Activated naive CD8-positive, alpha-beta T cell treated with anti-CD3 and anti-CD28 coated beads, Interleukin-2, amount 10 ng/mL, durations not matched to agents 7 days and 5 days (primary cell): ENCODE measurements around the gene NOP53. TPM values are rescaled to one million over a fixed set of nuclear protein-coding genes. Genes with fewer than 3 reads are reported as not detected.
A peak's percentile ranks its signal among the peaks of the same experiment; 100 is the strongest.
"Not testable (repeated sequence)": the region's sequence is repeated elsewhere in the genome, so short reads cannot be mapped to it uniquely, and the experiment has no call there.

Experiments
- ATAC-seq: fragments of 150-1000 bp; cut with Tn5 transposase; one replicate; pipeline ENCODE4 v1.10.0; 2021; ENCODE audit warnings: low read depth, moderate library complexity
- POLR2A ChIA-PET: fragments of 350-600 bp; sonication (Branson Sonifier 250); formaldehyde crosslinking; loops from one replicate; lab custom pipeline; 2021; ENCODE audit warnings: antibody characterized with exemption; lab: Charles Lee
- DNase-seq: peaks from one replicate; pipeline ENCODE4 v3.0.0; 2021
- H3K27ac Mint-ChIP-seq: one replicate; pipeline ENCODE4 v1.8.0; 2022; ENCODE audit warnings: mild to moderate bottlenecking, mixed read lengths
- H3K27me3 Mint-ChIP-seq: one replicate; pipeline ENCODE4 v1.8.0; 2022; ENCODE audit warnings: mild to moderate bottlenecking, moderate library complexity, mixed read lengths
- H3K36me3 Mint-ChIP-seq: one replicate; pipeline ENCODE4 v1.8.0; 2021; ENCODE audit warnings: mild to moderate bottlenecking, mixed read lengths
- H3K4me1 Mint-ChIP-seq: one replicate; pipeline ENCODE4 v1.8.0; 2021; ENCODE audit warnings: mixed read lengths
- H3K4me3 Mint-ChIP-seq: one replicate; pipeline ENCODE4 v1.8.0; 2022; ENCODE audit warnings: mild to moderate bottlenecking, moderate library complexity, mixed read lengths
- H3K9me3 Mint-ChIP-seq: one replicate; pipeline ENCODE4 v1.8.0; 2021; ENCODE audit warnings: mixed read lengths
- total RNA-seq, 2 experiments: library from RNA; stranded (reverse); gene quantifications; one replicate each; pipeline ENCODE4 v1.2.3, GENCODE V29; 2021

Gene NOP53
- total RNA-seq, 2 experiments from 2014 or later: 434 to 469 TPM

DNA sequence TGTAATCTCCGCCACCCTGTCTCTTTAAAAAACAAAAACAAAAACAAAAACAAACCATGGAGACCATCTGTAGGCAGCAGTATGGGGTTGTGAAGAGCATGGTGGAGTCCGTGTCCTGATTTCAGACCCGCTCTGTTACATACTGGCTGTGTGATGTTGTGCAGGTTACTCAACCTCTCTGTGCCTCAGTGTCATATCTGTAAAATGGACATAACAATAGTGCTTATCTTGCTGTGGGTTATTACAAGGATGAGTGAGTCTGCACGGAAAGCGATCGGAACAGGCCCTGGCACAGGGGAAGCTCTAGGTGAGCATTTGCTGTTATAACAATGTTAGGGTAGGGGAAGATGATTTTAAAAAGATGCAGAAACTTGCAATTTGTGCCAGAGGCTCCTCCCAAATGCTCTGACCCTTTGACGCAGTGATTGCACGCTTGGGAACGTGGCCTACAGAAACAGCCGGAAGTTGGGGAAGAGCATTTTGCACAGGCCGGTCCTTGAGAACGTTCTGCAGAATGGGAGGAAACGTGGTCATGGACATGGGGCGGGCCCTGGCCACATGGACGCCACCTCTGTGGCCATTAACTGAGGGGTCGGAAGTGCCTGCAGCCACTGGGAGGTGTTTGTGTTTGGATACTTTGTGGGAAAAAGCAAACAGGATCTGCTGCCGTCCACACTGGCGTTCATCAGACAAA lies 17.4 kb downstream of the NOP53 start:
- peaks cover 12% of the 10 kb centered on the region for H3K36me3 Mint-ChIP-seq
- DNase-seq (no peak), ATAC-seq (no peak)
- no peaks in the 10 kb centered on the region for H3K9me3 Mint-ChIP-seq
- peaks cover 4% of the 10 kb centered on the region for H3K4me1 Mint-ChIP-seq
- H3K27me3 Mint-ChIP-seq: no peaks in the 10 kb centered on the region
- no peak overlapping the region for H3K4me3 Mint-ChIP-seq
- POLR2A ChIA-PET: interaction anchor here (0.6 kb wide), 1 partner anchor 14 kb away, joined by 3 read pairs; no protein-coding TSS in a partner anchor
- H3K27ac Mint-ChIP-seq: no peak overlapping the region

DNA sequence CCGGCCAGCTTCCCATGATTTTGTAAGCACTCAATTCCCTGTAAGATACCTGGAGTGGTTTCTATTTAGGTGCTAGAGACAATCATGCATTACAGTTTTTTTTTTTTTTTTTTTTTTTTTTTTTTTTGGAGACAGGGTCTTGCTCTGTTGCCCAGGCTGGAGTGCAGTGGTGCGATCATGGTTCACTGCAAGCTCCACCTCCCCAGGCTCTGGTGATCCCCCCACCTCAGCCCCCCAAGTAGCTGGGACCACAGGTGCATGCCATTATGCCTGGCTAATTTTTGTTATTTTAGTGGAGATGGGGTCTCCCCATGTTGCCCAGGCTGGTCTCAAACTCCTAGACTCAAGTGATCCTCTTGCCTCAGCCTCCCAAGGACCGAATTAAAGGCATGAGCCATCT lies 19.4 kb downstream of the NOP53 start:
- H3K4me3 Mint-ChIP-seq, POLR2A ChIA-PET, H3K36me3 Mint-ChIP-seq, H3K4me1 Mint-ChIP-seq, H3K27ac Mint-ChIP-seq, H3K9me3 Mint-ChIP-seq, DNase-seq, H3K27me3 Mint-ChIP-seq, ATAC-seq: not testable (repeated sequence)

DNA sequence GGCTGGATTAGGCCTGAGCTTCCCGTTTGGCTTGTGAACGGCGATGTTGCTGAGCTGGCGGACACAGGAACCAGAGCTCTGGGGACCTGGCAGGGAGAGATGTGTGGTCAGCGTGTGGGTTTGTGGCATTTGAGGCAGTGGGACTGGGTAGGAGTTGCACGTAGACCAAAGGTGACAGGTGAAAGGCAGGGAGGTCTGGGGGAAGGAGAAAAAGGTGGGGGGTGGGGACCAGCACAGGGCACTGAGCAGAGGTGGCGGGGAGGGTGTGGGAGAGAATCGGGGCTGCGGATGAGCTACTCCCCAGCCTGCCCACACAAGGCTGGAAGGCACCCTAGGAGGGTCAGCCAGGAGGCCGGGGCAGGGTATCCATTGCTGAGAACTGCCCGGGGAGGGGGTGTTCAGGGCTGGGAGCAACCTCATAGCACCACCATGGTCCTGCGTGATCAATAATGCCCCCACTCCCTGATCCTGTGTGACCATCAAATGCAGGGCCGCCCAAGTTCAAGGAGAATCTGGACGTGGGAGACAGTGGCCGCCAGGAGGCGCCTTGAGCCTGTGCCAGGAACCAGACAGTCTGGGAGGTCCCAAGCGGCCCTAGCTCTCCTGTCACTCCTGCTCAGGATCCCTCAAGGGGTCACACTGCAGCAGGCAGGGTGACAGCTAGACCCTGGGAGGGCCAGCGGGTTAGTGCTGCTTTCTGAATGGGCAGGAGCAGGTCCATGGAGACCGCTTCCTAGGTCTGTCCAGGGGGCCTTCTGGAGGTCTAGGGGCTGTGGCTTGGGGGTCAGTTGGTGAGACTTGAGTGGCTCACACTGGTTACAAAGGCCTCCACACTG lies 20.4 kb downstream of the NOP53 start:
- Mint-ChIP-seq H3K27me3 (no peaks in the 10 kb centered on the region), H3K36me3 (peaks cover 3% of the 10 kb centered on the region), H3K4me1 (peaks cover 5% of the 10 kb centered on the region), H3K27ac (no peak overlapping the region), H3K4me3 (no peak overlapping the region), H3K9me3 (no peaks in the 10 kb centered on the region)
- ATAC-seq (peak; percentile 56), DNase-seq (peak; percentile 60)
- POLR2A ChIA-PET: no interaction called here

DNA sequence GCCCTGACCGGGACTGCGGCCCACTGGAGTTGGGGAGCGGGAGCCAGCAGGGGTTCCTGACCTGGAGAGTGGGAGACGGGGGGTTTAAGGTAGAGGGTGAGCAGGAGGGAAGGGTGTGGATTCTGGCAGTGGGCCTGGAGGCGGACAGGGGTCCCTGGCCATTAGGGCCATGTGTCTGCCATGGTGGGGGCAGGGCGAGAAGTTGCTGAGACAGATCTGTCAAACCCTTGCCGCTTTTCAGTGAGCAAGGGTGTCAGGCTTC lies 20.9 kb downstream of the NOP53 start:
- peaks cover 3% of the 10 kb centered on the region for H3K36me3 Mint-ChIP-seq
- H3K27me3 Mint-ChIP-seq: no peaks in the 10 kb centered on the region
- no peak overlapping the region for H3K4me3 Mint-ChIP-seq
- ATAC-seq (no peak), DNase-seq (no peak)
- peaks cover 5% of the 10 kb centered on the region for H3K4me1 Mint-ChIP-seq
- no peak overlapping the region for H3K27ac Mint-ChIP-seq
- H3K9me3 Mint-ChIP-seq: no peaks in the 10 kb centered on the region
- POLR2A ChIA-PET: no interaction called here

DNA sequence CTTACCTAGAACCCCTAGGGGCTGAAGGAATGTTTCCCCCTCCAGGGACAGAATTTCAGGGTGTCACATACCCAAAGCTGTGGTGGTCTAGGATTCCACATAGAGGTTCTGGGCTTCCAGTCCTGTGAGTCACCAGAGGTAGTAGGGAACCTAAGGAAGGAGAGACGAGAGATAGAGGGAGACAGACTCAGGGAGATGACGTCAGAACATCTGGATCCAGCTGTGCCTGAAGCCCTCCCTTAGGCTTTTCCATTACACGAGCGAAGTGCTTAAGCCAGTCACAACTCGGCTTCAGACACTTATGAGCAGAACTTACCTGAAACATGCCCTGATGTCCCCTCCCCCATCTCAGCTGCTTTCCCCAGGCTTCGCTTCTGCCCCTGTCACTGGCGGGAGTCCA lies 21.3 kb downstream of the NOP53 start:
- peaks cover 3% of the 10 kb centered on the region for H3K36me3 Mint-ChIP-seq
- H3K27ac Mint-ChIP-seq: no peak overlapping the region
- peaks cover 5% of the 10 kb centered on the region for H3K4me1 Mint-ChIP-seq
- H3K4me3 Mint-ChIP-seq: no peak overlapping the region
- H3K9me3 Mint-ChIP-seq: no peaks in the 10 kb centered on the region
- DNase-seq (no peak), ATAC-seq (no peak)
- no peaks in the 10 kb centered on the region for H3K27me3 Mint-ChIP-seq
- POLR2A ChIA-PET: no interaction called here

DNA sequence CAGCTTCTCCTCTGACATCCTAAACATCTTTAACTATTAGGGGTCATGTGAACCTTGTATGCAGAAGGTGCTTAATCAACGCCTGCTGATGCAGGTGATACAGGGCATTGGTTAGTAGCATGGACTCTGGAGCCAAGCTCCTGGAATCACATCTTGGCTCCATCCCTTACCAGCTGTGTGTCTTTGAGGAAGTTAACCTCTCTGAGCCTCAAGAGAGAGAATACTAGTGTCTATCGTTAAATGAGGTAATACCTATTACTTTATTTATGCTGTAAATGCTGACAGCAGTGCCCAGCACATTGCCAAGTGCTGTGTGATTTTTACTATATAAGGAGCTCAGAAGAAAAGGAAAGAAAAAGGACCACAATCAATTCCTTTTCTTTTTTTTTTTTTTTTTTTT lies 22.0 kb downstream of the NOP53 start:
- POLR2A ChIA-PET: no interaction called here
- no peak overlapping the region for H3K27ac Mint-ChIP-seq
- H3K4me1 Mint-ChIP-seq: peaks cover 5% of the 10 kb centered on the region

DNA sequence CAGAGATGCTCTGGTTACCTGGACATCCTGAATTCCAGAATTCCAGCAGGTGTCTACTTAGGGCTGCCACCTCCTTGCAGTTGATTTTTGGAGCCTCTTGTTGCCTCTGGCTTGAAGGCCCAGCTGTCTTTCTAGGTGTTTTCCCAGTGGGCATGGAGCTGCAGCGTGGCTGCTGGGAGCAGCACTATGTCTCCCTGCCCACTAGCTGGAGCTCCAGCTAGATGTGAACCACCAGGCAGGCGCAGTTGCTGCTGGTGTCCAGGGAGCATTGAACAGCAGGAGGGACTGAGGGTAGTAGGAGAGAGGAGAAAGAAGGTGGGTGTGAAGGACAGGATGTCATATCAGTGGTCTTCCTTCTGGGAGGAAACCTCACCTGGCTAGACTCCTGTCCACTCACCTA lies 23.3 kb downstream of the NOP53 start:
- Mint-ChIP-seq H3K27me3 (no peaks in the 10 kb centered on the region), H3K4me3 (no peak overlapping the region), H3K27ac (no peak overlapping the region), H3K4me1 (peaks cover 5% of the 10 kb centered on the region), H3K9me3 (no peaks in the 10 kb centered on the region), H3K36me3 (peaks cover 3% of the 10 kb centered on the region)
- DNase-seq: no peak
- ATAC-seq: no peak
- POLR2A ChIA-PET: no interaction called here

More for the DNA sequence above, 22.0 kb downstream of the NOP53 start:
- H3K27me3 Mint-ChIP-seq: no peaks in the 10 kb centered on the region
- no peak for ATAC-seq
- DNase-seq: no peak
- peaks cover 3% of the 10 kb centered on the region for H3K36me3 Mint-ChIP-seq
- H3K4me3 Mint-ChIP-seq: no peak overlapping the region
- no peaks in the 10 kb centered on the region for H3K9me3 Mint-ChIP-seq

DNA sequence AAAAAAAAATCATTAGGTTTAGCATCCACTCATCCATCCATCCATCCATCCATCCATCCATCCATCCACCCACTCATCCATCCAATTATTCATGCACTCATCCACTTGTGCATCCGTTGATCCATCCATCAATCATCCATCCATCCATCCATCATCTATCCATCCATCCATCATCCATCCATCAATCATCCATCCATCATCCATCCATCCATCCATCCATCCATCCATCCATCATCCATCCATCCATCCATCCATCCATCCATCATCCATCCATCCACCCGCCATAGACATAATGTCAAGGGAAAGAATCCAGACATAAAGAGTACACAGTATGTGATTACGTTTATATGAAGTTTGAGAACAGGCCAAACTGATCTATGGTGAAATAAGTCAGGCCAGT lies 24.2 kb downstream of the NOP53 start:
- Mint-ChIP-seq H3K9me3 (no peaks in the 10 kb centered on the region), H3K4me3 (no peak overlapping the region), H3K4me1 (peaks cover 5% of the 10 kb centered on the region), H3K27me3 (no peaks in the 10 kb centered on the region), H3K36me3 (peaks cover 3% of the 10 kb centered on the region), H3K27ac (no peak overlapping the region)
- ATAC-seq: no peak
- DNase-seq: no peak
- POLR2A ChIA-PET: no interaction called here

DNA sequence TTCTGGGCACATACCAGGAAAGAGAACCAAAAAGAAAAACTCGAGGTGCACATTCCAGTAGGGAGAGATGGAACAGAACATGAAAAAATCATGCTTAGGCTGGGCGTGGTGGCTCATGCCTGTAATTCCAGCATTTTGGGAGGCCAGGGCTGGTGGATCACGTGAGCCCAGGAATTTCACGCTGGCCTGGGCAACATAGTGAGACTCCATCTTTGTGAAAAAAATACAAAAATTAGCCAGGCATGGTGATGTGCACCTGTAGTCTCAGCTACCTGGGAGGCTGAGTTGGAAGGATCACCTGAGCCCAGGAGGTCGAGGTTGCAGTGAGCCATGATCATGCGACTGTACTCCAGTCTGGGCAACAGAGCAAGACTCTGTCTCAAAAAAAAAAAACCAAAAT lies 25.9 kb downstream of the NOP53 start:
- DNase-seq, H3K27ac Mint-ChIP-seq, ATAC-seq, H3K36me3 Mint-ChIP-seq, H3K4me3 Mint-ChIP-seq, H3K4me1 Mint-ChIP-seq, H3K9me3 Mint-ChIP-seq, H3K27me3 Mint-ChIP-seq, POLR2A ChIA-PET: not testable (repeated sequence)

DNA sequence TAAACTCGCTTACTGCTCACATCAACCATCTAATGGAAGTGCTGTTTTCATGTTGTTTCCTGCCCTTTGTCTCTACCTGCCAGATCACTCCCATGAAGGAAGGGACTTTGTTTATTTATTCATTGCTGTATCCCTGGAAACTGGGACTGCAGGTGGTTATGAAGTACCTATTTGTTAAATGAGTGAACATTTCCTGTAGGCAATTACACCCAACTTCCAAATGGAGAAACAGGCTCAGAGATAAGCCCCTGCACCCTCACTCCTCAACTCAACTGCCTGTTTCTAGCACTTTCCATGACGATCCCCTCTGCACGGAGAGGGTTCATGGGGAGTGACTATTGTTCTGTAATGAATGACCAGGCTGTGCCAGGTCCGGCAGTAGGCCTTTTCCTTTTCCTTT lies 31.2 kb downstream of the NOP53 start:
- peaks cover 6% of the 10 kb centered on the region for H3K36me3 Mint-ChIP-seq
- no peaks in the 10 kb centered on the region for H3K9me3 Mint-ChIP-seq
- no peaks in the 10 kb centered on the region for H3K27me3 Mint-ChIP-seq
- H3K4me1 Mint-ChIP-seq: peaks cover 18% of the 10 kb centered on the region
- no peak for DNase-seq
- no peak for ATAC-seq
- H3K27ac Mint-ChIP-seq: no peak overlapping the region
- H3K4me3 Mint-ChIP-seq: no peak overlapping the region
- POLR2A ChIA-PET: interaction anchor here (0.7 to 0.9 kb wide), 2 partner anchors 64 to 99 kb away, joined by 5 to 7 read pairs; no protein-coding TSS in a partner anchor

DNA sequence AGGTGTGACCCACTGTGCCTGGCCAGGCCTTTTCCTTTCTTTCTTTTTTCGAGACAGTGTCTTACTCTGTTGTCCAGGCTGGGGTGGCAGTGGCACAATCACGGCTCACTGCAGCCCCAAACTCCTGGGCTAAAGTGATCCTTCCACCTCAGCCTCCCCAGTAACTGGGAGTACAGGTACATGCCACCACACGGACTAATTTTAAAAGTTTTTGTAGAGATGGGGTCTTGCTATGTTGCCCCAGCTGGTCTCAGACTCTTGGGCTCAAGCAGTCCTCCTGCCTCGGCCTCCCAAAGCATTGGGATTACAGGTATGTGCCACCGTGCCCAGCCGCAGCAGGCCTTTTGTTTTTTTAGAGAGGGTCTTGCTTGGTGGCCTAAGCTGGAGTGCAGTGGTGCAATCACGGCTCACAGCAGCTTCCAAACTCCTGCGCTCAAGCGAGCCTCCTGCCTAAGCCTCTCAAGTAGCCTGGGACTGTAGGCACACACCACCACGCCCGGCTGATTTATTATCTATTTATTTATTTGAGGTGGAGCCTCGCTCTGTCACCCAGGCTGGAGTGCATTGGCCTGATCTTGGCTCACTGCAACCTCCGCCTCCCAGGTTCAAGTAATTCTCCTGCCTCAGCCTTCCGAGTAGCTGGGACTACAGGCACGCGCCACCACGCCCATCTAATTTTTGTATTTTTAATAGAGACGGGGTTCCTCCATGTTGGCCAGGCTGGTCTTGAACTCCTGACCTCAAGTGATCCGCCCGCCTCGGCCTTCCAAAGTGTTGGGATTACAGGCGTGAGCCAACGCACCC lies 32.1 kb downstream of the NOP53 start:
- H3K4me3 Mint-ChIP-seq: peak overlapping the region; percentile 99
- H3K27ac Mint-ChIP-seq: peak overlapping the region; percentile 97
- POLR2A ChIA-PET: interaction anchor here (0.6 to 1.0 kb wide), 3 partner anchors 27 to 54 kb away, joined by 3 to 4 read pairs (median 4); partner anchors contain the start of gene NOP53
- H3K9me3 Mint-ChIP-seq, DNase-seq, H3K27me3 Mint-ChIP-seq, ATAC-seq, H3K36me3 Mint-ChIP-seq: not testable (repeated sequence)
- peaks cover 20% of the 10 kb centered on the region for H3K4me1 Mint-ChIP-seq

DNA sequence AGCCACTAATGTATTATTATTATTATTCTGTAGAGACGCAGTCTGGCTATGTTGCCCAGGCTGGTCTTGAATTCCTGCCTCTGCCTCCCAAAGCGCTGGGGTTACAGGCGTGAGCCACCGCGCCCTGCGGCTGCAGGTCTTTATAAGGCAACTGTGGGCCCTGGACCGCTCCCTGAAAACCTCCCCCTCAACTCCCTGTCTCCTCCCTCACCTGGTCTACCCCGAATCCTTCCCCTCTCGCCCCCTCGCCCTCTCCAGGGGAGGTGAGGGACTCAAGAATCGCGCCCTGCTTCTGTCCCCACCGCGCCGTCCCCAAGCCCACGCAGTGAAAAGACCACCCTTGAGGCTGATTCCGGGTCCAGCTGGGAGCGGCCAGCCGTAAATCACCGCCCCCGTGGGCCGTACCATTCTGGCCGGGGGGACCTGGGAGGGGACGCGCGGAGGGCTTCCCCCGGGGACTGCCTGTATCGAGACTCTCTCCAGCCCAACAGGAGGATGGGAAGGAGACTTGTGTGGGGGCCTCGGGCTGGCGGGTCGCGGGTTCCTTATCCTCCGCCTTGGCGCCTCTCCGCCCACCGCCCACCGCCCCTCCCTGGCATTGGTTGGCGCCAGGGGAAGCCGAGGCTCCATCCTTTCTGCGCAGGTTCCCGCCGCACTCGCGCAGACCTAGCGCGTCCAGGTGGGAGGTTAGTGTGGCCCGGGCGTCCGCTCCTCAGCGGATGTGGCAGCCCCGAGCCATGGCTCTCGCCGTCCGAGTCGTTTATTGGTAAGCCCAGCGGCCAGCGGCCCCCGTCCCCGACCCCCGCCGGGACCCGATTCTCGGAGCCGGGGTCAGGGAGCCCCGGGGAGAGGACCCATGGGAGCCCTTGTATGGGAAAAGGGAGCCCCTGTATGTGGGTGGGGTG lies 33.0 kb downstream of the NOP53 start, which contains the start of gene SELENOW:
Gene SELENOW, plus strand, starts transcription at position 655 of the 905 bp plus-strand sequence. Its CDS starts 83 bp downstream, at position 738.
- peak; percentile 92 for ATAC-seq
- no peaks in the 10 kb centered on the region for H3K27me3 Mint-ChIP-seq
- H3K36me3 Mint-ChIP-seq: peaks cover 10% of the 10 kb centered on the region
- POLR2A ChIA-PET: interaction anchor here (1.0 kb wide), 2 partner anchors 28 to 33 kb away, joined by 3 to 4 read pairs; partner anchors contain the start of gene NOP53
- DNase-seq: peak; percentile 90
- peak within 1 kb of the TSS; percentile 97 for H3K27ac Mint-ChIP-seq
- H3K4me3 Mint-ChIP-seq: peak within 1 kb of the TSS; percentile 99
- H3K9me3 Mint-ChIP-seq: no peaks in the 10 kb centered on the region
- H3K4me1 Mint-ChIP-seq: peaks cover 20% of the 10 kb centered on the region
